Esophagus muscularis mucosa (tissue), 4 donors: Measurements from ENCODE around the gene COBL. TPM values are rescaled to one million over a fixed set of nuclear protein-coding genes. Genes with fewer than 3 reads are reported as not detected.

Experiments used
- DNase-seq: peaks from one replicate; pipeline ENCODE4 v3.0.0-alpha.2; 2017; ENCODE audit errors: extremely low spot score
- H3K27ac ChIP-seq, 4 donors: fragments of 200-600 bp; sonication (generic); replicated peaks in 1 of 4; 1 replicate in 3 of 4; 2 replicates in 1 of 4; pipeline ENCODE4 v1.5.1; 2016 to 2019; ENCODE audit warnings: mild to moderate bottlenecking in 1 of 4
- H3K27me3 ChIP-seq, 4 donors: fragments of 200-600 bp; sonication (generic); one replicate each; pipeline versions ENCODE4 v1.5.1 to v1.6.0; 2016 to 2019
- H3K36me3 ChIP-seq, 4 donors: fragments of 200-600 bp; sonication (generic); one replicate each; pipeline ENCODE4 v1.5.1; 2016 to 2019
- H3K4me1 ChIP-seq, 4 donors: fragments of 200-600 bp; sonication (generic); one replicate each; pipeline ENCODE4 v1.5.1; 2016 to 2019
- H3K4me3 ChIP-seq, 4 donors: fragments of 200-600 bp; sonication (generic); 1 replicate in 2 of 4; 2 replicates in 2 of 4; pipeline ENCODE4 v1.5.1; 2016 to 2019; ENCODE audit warnings: mild to moderate bottlenecking in 4 of 4, moderate library complexity in 1 of 4
- H3K9me3 ChIP-seq, 4 donors: fragments of 200-600 bp; sonication (generic); 1 replicate in 3 of 4; 2 replicates in 1 of 4; pipeline ENCODE4 v1.5.1; 2016 to 2019
- EP300 ChIP-seq: sonication (generic); formaldehyde crosslinking; IDR thresholded peaks from one replicate; pipeline ENCODE4 v1.6.1; 2017; ENCODE audit warnings: antibody characterized with exemption
- POLR2A ChIP-seq: fragments of 450-650 bp; IDR thresholded peaks from one replicate; pipeline ENCODE4 v1.6.1; 2017; ENCODE audit warnings: antibody characterized with exemption, moderate library complexity, mild to moderate bottlenecking, low read depth
- POLR2AphosphoS5 ChIP-seq, 2 donors: sonication (generic); formaldehyde crosslinking; IDR thresholded peaks; one replicate each; pipeline ENCODE4 v1.6.1; 2017; ENCODE audit warnings: antibody characterized with exemption in 2 of 2
- WGBS: methylation state at CpG from one replicate; pipeline ENCODE4 v1.1.5; 2018; 5-methylcytosine and 5-hydroxymethylcytosine counted together
- intact Hi-C: fragments of 100-400 bp; cut with DNase I; formaldehyde crosslinking; loops from one replicate; pipeline ENCODE4 v1.15.1; 2023
- total RNA-seq, 4 donors: library from RNA; depleted of rRNA; stranded (reverse); fragments of >200 nt; gene quantifications; one replicate each; pipeline versions ENCODE4 v1.1.0 to v1.2.1, GENCODE V29; 2016
- TF ChIP-seq, protein P1 (sequence below), 3 experiments: fragments of 200-600 bp in 2 of 3; fragments of 450-650 bp in 1 of 3; sonication (generic) in 2 of 3; IDR thresholded peaks; one replicate each; pipeline ENCODE4 v1.5.1; 2017 to 2019; ENCODE audit warnings: antibody characterized with exemption in 3 of 3, mild to moderate bottlenecking in 2 of 3, moderate library complexity in 1 of 3

Gene COBL
- total RNA-seq, 4 donors from 2014 or later = 29.8 to 51.4 (median 45.9) TPM

DNA sequence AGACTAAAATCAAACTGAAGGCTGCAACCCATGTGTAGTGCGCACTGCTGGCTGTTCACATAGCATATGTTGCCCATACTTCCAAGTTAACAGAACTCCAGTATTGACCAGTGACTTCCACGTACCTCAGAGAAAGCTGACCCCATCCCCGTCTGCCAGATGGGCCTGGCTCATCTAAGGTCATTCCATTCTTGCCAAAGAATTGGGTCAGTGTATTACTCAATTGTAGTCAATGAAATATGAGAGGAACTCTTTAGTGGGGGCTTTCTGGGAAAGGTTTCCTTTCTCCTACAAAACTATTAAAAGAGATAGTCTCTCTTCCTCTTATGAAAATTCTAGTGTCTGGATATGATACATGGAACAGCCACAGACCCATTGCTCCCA, 238.6 kb downstream of the COBL start:
- TF ChIP-seq EP300 (no peak), POLR2A (no peak), POLR2AphosphoS5 (IDR thresholded peaks at IDR 0.05) (no peak)
- TF ChIP-seq, protein P1, sequence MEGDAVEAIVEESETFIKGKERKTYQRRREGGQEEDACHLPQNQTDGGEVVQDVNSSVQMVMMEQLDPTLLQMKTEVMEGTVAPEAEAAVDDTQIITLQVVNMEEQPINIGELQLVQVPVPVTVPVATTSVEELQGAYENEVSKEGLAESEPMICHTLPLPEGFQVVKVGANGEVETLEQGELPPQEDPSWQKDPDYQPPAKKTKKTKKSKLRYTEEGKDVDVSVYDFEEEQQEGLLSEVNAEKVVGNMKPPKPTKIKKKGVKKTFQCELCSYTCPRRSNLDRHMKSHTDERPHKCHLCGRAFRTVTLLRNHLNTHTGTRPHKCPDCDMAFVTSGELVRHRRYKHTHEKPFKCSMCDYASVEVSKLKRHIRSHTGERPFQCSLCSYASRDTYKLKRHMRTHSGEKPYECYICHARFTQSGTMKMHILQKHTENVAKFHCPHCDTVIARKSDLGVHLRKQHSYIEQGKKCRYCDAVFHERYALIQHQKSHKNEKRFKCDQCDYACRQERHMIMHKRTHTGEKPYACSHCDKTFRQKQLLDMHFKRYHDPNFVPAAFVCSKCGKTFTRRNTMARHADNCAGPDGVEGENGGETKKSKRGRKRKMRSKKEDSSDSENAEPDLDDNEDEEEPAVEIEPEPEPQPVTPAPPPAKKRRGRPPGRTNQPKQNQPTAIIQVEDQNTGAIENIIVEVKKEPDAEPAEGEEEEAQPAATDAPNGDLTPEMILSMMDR (IDR thresholded peaks at IDR 0.05) = no peak
- H3K27ac ChIP-seq = no peak overlapping the region

DNA sequence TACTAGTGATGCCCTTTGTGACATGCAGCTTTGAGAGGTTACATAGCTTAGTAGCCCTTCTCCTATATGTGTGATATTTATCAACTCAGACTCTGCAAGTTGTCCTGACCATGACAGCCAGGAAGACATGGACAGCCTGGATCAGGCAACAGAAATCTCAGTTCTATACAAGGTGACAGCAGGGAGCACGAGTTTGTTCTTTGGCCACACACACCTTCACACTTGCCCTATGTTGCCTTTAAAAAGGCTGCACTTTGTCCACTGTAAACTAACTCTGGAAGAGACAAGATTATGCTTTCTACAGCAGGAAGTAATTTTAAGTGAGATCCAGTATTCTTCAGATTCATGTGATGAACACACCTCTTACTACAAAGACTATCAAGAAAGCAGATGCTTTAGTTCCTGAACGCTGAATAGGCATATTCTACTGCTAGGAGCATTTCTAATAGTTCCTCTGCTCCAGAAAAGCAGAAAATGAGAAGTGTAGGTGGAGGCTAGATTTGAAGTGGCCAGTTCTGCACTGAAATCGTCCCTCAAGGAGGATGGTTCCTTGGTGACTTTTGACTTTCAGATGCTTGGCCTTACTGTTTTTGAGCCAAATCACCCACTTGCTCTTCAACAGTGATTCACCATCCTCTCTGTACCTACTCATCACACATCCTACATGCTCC, 239.2 kb downstream of the COBL start:
- TF ChIP-seq, protein P1 (IDR thresholded peaks at IDR 0.05) = no peak
- TF ChIP-seq POLR2A = no peak
- TF ChIP-seq POLR2AphosphoS5 (IDR thresholded peaks at IDR 0.05) = no peak
- no peak for TF ChIP-seq EP300
- Histone ChIP-seq H3K27ac (no peak overlapping the region), H3K27me3 (no peaks in the 10 kb centered on the region), H3K4me3 (no peak overlapping the region), H3K36me3 (peaks cover 0 to 6% (median under 1%) of the 10 kb centered on the region in 4 donors), H3K4me1 (peaks cover 0 to 10% (median 6%) of the 10 kb centered on the region in 4 donors), H3K9me3 (no peaks in the 10 kb centered on the region)
- intact Hi-C loops = no loop called here
- whole genome bisulfite sequencing = 84% methylated on average over 3 of the region's 3 CpGs
- DNase-seq = peak; percentile 60

More for the DNA sequence above, 238.6 kb downstream of the COBL start:
- H3K4me3 ChIP-seq = no peak overlapping the region
- H3K9me3 ChIP-seq = no peaks in the 10 kb centered on the region
- DNase-seq = peak; percentile 81
- intact Hi-C loops = no loop called here
- peaks cover 0 to 14% (median 6%) of the 10 kb centered on the region in 4 donors for H3K4me1 ChIP-seq
- no peaks in the 10 kb centered on the region for H3K27me3 ChIP-seq
- 85% methylated on average over 3 of the region's 3 CpGs for WGBS
- H3K36me3 ChIP-seq = peaks cover 0 to 11% (median 4%) of the 10 kb centered on the region in 4 donors

GRCh38 chr7:51075681-51076580, 240.7 kb downstream of the COBL start:
- intact Hi-C loops = no loop called here
- WGBS = 79% methylated on average over 11 of the region's 11 CpGs
- H3K27ac ChIP-seq = peak overlapping the region in 1 of 4 donors; percentile 27

GRCh38 chr7:51073171-51073570, 243.4 kb downstream of the COBL start:
- H3K27ac ChIP-seq = no peak overlapping the region
- peaks cover 12 to 41% (median 29%) of the 10 kb centered on the region in 4 donors for H3K4me1 ChIP-seq
- no peak overlapping the region for H3K4me3 ChIP-seq
- intact Hi-C loops = no loop called here
- H3K27me3 ChIP-seq = no peaks in the 10 kb centered on the region
- no peaks in the 10 kb centered on the region for H3K9me3 ChIP-seq
- TF ChIP-seq POLR2AphosphoS5 (IDR thresholded peaks at IDR 0.05) = no peak
- TF ChIP-seq POLR2A = no peak
- no peak for TF ChIP-seq EP300
- TF ChIP-seq, protein P1 (IDR thresholded peaks at IDR 0.05) = no peak
- no peaks in the 10 kb centered on the region for H3K36me3 ChIP-seq
- WGBS = 76% methylated on average over 8 of the region's 8 CpGs
- DNase-seq = no peak

More at GRCh38 chr7:51075681-51076580, 240.7 kb downstream of the COBL start:
- Histone ChIP-seq H3K4me1 (peaks cover 0 to 24% (median 8%) of the 10 kb centered on the region in 4 donors), H3K9me3 (no peaks in the 10 kb centered on the region), H3K36me3 (no peaks in the 10 kb centered on the region), H3K4me3 (no peak overlapping the region), H3K27me3 (no peaks in the 10 kb centered on the region)
- peak; percentile 55 for DNase-seq
- TF ChIP-seq, protein P1 (IDR thresholded peaks at IDR 0.05) = no peak
- peak; percentile 9 to 15 for TF ChIP-seq POLR2AphosphoS5 (IDR thresholded peaks at IDR 0.05)
